ENCODE data around the gene EPSTI1. TPM values are rescaled to one million over a fixed set of nuclear protein-coding genes. Genes with fewer than 3 reads are reported as not detected.
A peak's percentile ranks its signal among the peaks of the same experiment; 100 is the strongest.

Gene EPSTI1
- polyA plus RNA-seq, 1 experiment, result 2.5 TPM

GRCh38 chr13:43023289-43023963 lies 31.4 kb upstream of the EPSTI1 start, which contains the start of gene DNAJC15:
Gene DNAJC15, plus strand, starts transcription at chr13:43023586. Its CDS starts 41 bp downstream, at chr13:43023627.
- Histone ChIP-seq H3K4me3 (ENCODE audit: low read depth, low read length) (peak within 1 kb of the TSS; percentile 75), H3K36me3 (ENCODE audit: control insufficient read depth, insufficient read depth, low read length) (no peaks in the 10 kb centered on the region), H3K27me3 (ENCODE audit: control insufficient read depth, insufficient read depth, low read length) (no peaks in the 10 kb centered on the region)
- POLR2A ChIA-PET, result interaction anchor here (0.6 kb wide), 2 partner anchors 31 kb away, joined by 3 to 5 read pairs; partner anchors contain the start of gene EPSTI1
- CTCF ChIA-PET, result interaction anchor here (0.6 to 1.0 kb wide), 6 partner anchors 17 to 283 kb away, joined by 3 to 4 read pairs (median 3); partner anchors contain the start of gene EPSTI1
- peak; percentile 27; the same call in 1 of the 2 replicates for TF ChIP-seq CTCF (IDR thresholded peaks at IDR 0.05; ENCODE audit: insufficient read depth, low read depth, low read length)
- peak; percentile 30 for DNase-seq (ENCODE audit: low read depth)

GRCh38 chr13:43022934-43023288 lies 30.9 kb upstream of the EPSTI1 start:
- DNase-seq (ENCODE audit: low read depth), result no peak
- Histone ChIP-seq H3K4me3 (ENCODE audit: low read depth, low read length) (peak overlapping the region; percentile 75), H3K36me3 (ENCODE audit: control insufficient read depth, insufficient read depth, low read length) (no peaks in the 10 kb centered on the region), H3K27me3 (ENCODE audit: control insufficient read depth, insufficient read depth, low read length) (no peaks in the 10 kb centered on the region)
- CTCF ChIA-PET, result interaction anchor here (0.6 to 1.0 kb wide), 4 partner anchors 17 to 283 kb away, joined by 3 to 4 read pairs (median 3); no protein-coding TSS in a partner anchor
- TF ChIP-seq CTCF (IDR thresholded peaks at IDR 0.05; ENCODE audit: insufficient read depth, low read depth, low read length), result no peak
- POLR2A ChIA-PET, result no interaction called here

GRCh38 chr13:43021926-43022670 lies 30.1 kb upstream of the EPSTI1 start:
- no peak for DNase-seq (ENCODE audit: low read depth)
- H3K27me3 ChIP-seq (ENCODE audit: control insufficient read depth, insufficient read depth, low read length), result no peaks in the 10 kb centered on the region
- CTCF ChIA-PET, result interaction anchor here (1.0 kb wide), 1 partner anchor 53 kb away, joined by 3 read pairs; no protein-coding TSS in a partner anchor
- H3K36me3 ChIP-seq (ENCODE audit: control insufficient read depth, insufficient read depth, low read length), result no peaks in the 10 kb centered on the region
- POLR2A ChIA-PET, result no interaction called here
- no peak overlapping the region for H3K4me3 ChIP-seq (ENCODE audit: low read depth, low read length)
- TF ChIP-seq CTCF (IDR thresholded peaks at IDR 0.05; ENCODE audit: insufficient read depth, low read depth, low read length), result no peak

GRCh38 chr13:43020794-43021193 lies 28.8 kb upstream of the EPSTI1 start:
- no peaks in the 10 kb centered on the region for H3K27me3 ChIP-seq (ENCODE audit: control insufficient read depth, insufficient read depth, low read length)
- CTCF ChIA-PET, result no interaction called here
- TF ChIP-seq CTCF (IDR thresholded peaks at IDR 0.05; ENCODE audit: insufficient read depth, low read depth, low read length), result no peak
- DNase-seq (ENCODE audit: low read depth), result no peak
- no peak overlapping the region for H3K4me3 ChIP-seq (ENCODE audit: low read depth, low read length)
- no peaks in the 10 kb centered on the region for H3K36me3 ChIP-seq (ENCODE audit: control insufficient read depth, insufficient read depth, low read length)
- POLR2A ChIA-PET, result no interaction called here

- no peak overlapping the region for H3K4me3 ChIP-seq (ENCODE audit: low read depth, low read length)
- CTCF ChIA-PET, result no interaction called here
Measured at GRCh38 chr13:43019811-43020210, 27.8 kb upstream of the EPSTI1 start.

More at GRCh38 chr13:43019811-43020210, 27.8 kb upstream of the EPSTI1 start:
- POLR2A ChIA-PET, result no interaction called here
- no peaks in the 10 kb centered on the region for H3K27me3 ChIP-seq (ENCODE audit: control insufficient read depth, insufficient read depth, low read length)
- no peaks in the 10 kb centered on the region for H3K36me3 ChIP-seq (ENCODE audit: control insufficient read depth, insufficient read depth, low read length)
- DNase-seq (ENCODE audit: low read depth), result no peak
- no peak for TF ChIP-seq CTCF (IDR thresholded peaks at IDR 0.05; ENCODE audit: insufficient read depth, low read depth, low read length)
